Measurements from ENCODE around the gene CDK5RAP2. TPM values are rescaled to one million over a fixed set of nuclear protein-coding genes. Genes with fewer than 3 reads are reported as not detected.
A peak's percentile ranks its signal among the peaks of the same experiment; 100 is the strongest.

CDK5RAP2 gene
- total and polyA plus RNA-seq, 9 of the 15 experiments (the other 6 are each of a cell fraction or from before 2014, with no cell fraction given): 19.9 to 68.8 (median 42.2) TPM

DNA sequence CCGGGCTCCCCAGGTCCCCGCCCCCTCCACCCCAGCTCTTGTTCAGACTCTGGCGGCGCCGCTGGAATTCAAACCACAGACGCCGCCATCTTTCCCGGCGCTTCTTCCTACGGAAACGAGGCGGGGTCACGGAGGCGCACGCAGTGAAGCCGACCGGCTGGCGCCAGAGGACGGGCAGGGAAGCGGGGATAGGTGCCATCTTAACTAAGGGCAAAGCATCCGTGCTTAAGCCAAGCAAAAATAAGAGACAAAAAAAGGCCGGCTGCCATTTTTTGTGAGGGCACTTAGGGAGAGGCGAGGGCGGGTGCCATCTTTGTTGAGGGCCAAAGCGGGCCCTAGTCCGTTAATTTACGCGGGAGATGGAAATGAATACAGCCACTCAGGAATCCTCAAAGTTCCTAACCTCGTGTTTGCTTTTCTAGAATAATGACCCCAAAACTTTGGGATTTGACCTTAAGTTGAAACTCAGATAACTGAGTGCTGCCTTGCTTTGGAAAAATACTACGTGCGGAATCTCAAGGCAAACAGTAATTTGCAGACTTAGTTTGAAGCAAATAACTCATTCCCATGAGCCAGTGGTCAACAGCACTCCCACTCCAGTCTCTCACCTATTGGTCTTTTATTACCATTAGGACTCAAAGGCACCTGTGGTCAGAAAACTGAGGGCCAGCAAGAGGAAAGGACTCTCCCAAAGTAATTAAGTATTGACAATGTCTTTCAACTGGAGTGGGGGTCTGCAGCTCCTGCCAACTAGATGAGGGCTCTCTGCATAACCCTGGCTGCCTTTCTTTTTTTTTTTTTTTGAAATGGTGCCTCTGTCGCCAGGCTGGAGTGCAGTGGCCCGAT, at the start of gene CDK5RAP2 (continued):
- TF ChIP-seq, protein P1, sequence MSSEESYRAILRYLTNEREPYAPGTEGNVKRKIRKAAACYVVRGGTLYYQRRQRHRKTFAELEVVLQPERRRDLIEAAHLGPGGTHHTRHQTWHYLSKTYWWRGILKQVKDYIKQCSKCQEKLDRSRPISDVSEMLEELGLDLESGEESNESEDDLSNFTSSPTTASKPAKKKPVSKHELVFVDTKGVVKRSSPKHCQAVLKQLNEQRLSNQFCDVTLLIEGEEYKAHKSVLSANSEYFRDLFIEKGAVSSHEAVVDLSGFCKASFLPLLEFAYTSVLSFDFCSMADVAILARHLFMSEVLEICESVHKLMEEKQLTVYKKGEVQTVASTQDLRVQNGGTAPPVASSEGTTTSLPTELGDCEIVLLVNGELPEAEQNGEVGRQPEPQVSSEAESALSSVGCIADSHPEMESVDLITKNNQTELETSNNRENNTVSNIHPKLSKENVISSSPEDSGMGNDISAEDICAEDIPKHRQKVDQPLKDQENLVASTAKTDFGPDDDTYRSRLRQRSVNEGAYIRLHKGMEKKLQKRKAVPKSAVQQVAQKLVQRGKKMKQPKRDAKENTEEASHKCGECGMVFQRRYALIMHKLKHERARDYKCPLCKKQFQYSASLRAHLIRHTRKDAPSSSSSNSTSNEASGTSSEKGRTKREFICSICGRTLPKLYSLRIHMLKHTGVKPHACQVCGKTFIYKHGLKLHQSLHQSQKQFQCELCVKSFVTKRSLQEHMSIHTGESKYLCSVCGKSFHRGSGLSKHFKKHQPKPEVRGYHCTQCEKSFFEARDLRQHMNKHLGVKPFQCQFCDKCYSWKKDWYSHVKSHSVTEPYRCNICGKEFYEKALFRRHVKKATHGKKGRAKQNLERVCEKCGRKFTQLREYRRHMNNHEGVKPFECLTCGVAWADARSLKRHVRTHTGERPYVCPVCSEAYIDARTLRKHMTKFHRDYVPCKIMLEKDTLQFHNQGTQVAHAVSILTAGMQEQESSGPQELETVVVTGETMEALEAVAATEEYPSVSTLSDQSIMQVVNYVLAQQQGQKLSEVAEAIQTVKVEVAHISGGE (CRISPR knock-in tag; IDR thresholded peaks at IDR 0.05): peak in 2 of 3 experiments; percentile 53 to 97; a peak in 3 of 6 replicates
- TF ChIP-seq, protein P2, sequence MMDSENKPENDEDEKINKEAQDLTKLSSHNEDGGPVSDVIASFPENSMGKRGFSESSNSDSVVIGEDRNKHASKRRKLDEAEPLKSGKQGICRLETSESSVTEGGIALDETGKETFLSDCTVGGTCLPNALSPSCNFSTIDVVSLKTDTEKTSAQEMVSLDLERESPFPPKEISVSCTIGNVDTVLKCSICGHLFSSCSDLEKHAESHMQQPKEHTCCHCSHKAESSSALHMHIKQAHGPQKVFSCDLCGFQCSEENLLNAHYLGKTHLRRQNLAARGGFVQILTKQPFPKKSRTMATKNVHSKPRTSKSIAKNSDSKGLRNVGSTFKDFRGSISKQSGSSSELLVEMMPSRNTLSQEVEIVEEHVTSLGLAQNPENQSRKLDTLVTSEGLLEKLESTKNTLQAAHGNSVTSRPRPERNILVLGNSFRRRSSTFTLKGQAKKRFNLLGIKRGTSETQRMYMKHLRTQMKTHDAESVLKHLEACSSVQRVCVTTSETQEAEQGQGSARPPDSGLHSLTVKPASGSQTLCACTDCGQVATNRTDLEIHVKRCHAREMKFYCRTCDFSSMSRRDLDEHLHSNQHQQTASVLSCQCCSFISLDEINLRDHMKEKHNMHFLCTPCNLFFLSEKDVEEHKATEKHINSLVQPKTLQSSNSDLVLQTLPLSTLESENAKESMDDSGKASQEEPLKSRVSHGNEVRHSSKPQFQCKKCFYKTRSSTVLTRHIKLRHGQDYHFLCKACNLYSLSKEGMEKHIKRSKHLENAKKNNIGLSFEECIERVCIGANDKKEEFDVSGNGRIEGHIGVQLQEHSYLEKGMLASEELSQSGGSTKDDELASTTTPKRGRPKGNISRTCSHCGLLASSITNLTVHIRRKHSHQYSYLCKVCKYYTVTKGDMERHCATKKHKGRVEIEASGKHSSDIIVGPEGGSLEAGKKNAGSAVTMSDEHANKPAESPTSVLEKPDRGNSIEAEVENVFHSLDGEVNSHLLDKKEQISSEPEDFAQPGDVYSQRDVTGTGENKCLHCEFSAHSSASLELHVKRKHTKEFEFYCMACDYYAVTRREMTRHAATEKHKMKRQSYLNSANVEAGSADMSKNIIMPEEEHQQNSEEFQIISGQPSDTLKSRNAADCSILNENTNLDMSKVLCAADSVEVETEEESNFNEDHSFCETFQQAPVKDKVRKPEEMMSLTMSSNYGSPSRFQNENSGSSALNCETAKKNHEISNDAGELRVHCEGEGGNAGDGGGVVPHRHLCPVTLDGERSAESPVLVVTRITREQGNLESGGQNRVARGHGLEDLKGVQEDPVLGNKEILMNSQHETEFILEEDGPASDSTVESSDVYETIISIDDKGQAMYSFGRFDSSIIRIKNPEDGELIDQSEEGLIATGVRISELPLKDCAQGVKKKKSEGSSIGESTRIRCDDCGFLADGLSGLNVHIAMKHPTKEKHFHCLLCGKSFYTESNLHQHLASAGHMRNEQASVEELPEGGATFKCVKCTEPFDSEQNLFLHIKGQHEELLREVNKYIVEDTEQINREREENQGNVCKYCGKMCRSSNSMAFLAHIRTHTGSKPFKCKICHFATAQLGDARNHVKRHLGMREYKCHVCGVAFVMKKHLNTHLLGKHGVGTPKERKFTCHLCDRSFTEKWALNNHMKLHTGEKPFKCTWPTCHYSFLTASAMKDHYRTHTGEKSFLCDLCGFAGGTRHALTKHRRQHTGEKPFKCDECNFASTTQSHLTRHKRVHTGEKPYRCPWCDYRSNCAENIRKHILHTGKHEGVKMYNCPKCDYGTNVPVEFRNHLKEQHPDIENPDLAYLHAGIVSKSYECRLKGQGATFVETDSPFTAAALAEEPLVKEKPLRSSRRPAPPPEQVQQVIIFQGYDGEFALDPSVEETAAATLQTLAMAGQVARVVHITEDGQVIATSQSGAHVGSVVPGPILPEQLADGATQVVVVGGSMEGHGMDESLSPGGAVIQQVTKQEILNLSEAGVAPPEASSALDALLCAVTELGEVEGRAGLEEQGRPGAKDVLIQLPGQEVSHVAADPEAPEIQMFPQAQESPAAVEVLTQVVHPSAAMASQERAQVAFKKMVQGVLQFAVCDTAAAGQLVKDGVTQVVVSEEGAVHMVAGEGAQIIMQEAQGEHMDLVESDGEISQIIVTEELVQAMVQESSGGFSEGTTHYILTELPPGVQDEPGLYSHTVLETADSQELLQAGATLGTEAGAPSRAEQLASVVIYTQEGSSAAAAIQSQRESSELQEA (IDR thresholded peaks at IDR 0.05; ENCODE audit: low read depth): peak; percentile 86
- TF ChIP-seq ELF4 (CRISPR knock-in tag; IDR thresholded peaks at IDR 0.05): no peak
- TF ChIP-seq HIVEP1 (CRISPR knock-in tag; IDR thresholded peaks at IDR 0.05): 0 out of 2 replicates have a peak, but pooled peaks have one; percentile 15
- peak; percentile 84 for TF ChIP-seq DDX20 (tag; IDR thresholded peaks at IDR 0.05; ENCODE audit: low read depth)
- peak; percentile 90 for TF ChIP-seq XRCC5 (IDR thresholded peaks at IDR 0.05; ENCODE audit: low read depth, low read length)
- TF ChIP-seq, protein P3, sequence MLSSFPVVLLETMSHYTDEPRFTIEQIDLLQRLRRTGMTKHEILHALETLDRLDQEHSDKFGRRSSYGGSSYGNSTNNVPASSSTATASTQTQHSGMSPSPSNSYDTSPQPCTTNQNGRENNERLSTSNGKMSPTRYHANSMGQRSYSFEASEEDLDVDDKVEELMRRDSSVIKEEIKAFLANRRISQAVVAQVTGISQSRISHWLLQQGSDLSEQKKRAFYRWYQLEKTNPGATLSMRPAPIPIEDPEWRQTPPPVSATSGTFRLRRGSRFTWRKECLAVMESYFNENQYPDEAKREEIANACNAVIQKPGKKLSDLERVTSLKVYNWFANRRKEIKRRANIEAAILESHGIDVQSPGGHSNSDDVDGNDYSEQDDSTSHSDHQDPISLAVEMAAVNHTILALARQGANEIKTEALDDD (IDR thresholded peaks at IDR 0.05): no peak
- TF ChIP-seq, protein P4, sequence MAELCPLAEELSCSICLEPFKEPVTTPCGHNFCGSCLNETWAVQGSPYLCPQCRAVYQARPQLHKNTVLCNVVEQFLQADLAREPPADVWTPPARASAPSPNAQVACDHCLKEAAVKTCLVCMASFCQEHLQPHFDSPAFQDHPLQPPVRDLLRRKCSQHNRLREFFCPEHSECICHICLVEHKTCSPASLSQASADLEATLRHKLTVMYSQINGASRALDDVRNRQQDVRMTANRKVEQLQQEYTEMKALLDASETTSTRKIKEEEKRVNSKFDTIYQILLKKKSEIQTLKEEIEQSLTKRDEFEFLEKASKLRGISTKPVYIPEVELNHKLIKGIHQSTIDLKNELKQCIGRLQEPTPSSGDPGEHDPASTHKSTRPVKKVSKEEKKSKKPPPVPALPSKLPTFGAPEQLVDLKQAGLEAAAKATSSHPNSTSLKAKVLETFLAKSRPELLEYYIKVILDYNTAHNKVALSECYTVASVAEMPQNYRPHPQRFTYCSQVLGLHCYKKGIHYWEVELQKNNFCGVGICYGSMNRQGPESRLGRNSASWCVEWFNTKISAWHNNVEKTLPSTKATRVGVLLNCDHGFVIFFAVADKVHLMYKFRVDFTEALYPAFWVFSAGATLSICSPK (IDR thresholded peaks at IDR 0.05; ENCODE audit: borderline replicate concordance): no peak
- TF ChIP-seq DMBX1 (CRISPR knock-in tag; IDR thresholded peaks at IDR 0.05; ENCODE audit: borderline replicate concordance): peak; percentile 97

Measured in K562 (cell line).